Esophagus (tissue), 2 donors: Measurements from ENCODE around the gene TDRD12. TPM values are rescaled to one million over a fixed set of nuclear protein-coding genes. Genes with fewer than 3 reads are reported as not detected.
A peak's percentile ranks its signal among the peaks of the same experiment; 100 is the strongest.
"Not testable (repeated sequence)": the region's sequence is repeated elsewhere in the genome, so short reads cannot be mapped to it uniquely, and the experiment has no call there.

Source experiments
- H3K27ac ChIP-seq, 2 donors: one replicate each; pipeline ENCODE4 v1.5.1; 2013; ENCODE audit warnings: low read depth in 2 of 2, mild to moderate bottlenecking in 2 of 2, inconsistent platforms in 1 of 2, low read length in 1 of 2, moderate library complexity in 1 of 2
- H3K27me3 ChIP-seq, 2 donors: one replicate each; pipeline ENCODE4 v1.6.1; 2013; ENCODE audit warnings: low read length in 2 of 2, control low read depth in 1 of 2, mild to moderate bottlenecking in 1 of 2; ENCODE audit not compliant: insufficient read depth in 2 of 2, control insufficient read depth in 1 of 2
- H3K36me3 ChIP-seq, 2 donors: one replicate each; pipeline ENCODE4 v1.6.1; 2013; ENCODE audit warnings: low read length in 1 of 2; ENCODE audit not compliant: control insufficient read depth in 2 of 2, insufficient read depth in 2 of 2
- H3K4me1 ChIP-seq, 2 donors: one replicate each; pipeline ENCODE4 v1.6.1; 2013; ENCODE audit warnings: low read length in 1 of 2; ENCODE audit not compliant: control insufficient read depth in 2 of 2, insufficient read depth in 2 of 2
- H3K4me3 ChIP-seq, 2 donors: one replicate each; pipeline ENCODE4 v1.5.1; 2013; ENCODE audit warnings: low read length in 2 of 2, mild to moderate bottlenecking in 2 of 2, low read depth in 1 of 2, moderate library complexity in 1 of 2
- H3K9me3 ChIP-seq, 2 donors: one replicate each; pipeline ENCODE4 v1.6.1; 2013; ENCODE audit warnings: mild to moderate bottlenecking in 2 of 2, low read depth in 1 of 2, low read length in 1 of 2, moderate library complexity in 1 of 2; ENCODE audit not compliant: control insufficient read depth in 2 of 2, insufficient read depth in 1 of 2
- WGBS, 2 donors: extraction: QIAGEN DNeasy Blood & Tissue Kit; methylation state at CpG; one replicate each; pipeline ENCODE4 v1.1.7; 2013; 5-methylcytosine and 5-hydroxymethylcytosine counted together
- polyA plus RNA-seq, 2 donors: library from polyadenylated mRNA; stranded (reverse); fragments of 200-250 nt; gene quantifications; one replicate each; pipeline ENCODE4 v1.2.3, GENCODE V29; 2013
- donor health status: healthy with polysubstance abuse.
- donor health status: Bipolar disorder and iron deficiency.

Gene TDRD12
- polyA plus RNA-seq, 2 donors: 0.04 to 0.06 TPM

- 13 to 20% methylated on average over 7 of the region's 7 CpGs for WGBS, 2 donors
- no peaks in the 10 kb centered on the region for H3K9me3 ChIP-seq
These were observed 26.9 kb upstream of the TDRD12 start for GRCh38 chr19:32692727-32693061.

GRCh38 chr19:32693151-32694108, 26.1 kb upstream of the TDRD12 start:
- not testable (repeated sequence) for H3K9me3 ChIP-seq, H3K36me3 ChIP-seq, H3K27me3 ChIP-seq
- Histone ChIP-seq H3K4me1 (peaks cover 0 to 19% of the 10 kb centered on the region in 2 donors), H3K4me3 (peak overlapping the region; percentile 87 to 92), H3K27ac (peak overlapping the region in 1 of 2 donors; percentile 73)
- 82 to 84% methylated on average over 20 of the region's 20 CpGs for WGBS, 2 donors

More at GRCh38 chr19:32692727-32693061, 26.9 kb upstream of the TDRD12 start:
- no peaks in the 10 kb centered on the region for H3K27me3 ChIP-seq
- peaks cover 0 to 19% of the 10 kb centered on the region in 2 donors for H3K4me1 ChIP-seq
- no peaks in the 10 kb centered on the region for H3K36me3 ChIP-seq
- peak overlapping the region; percentile 87 to 92 for H3K4me3 ChIP-seq
- peak overlapping the region; percentile 90 to 96 for H3K27ac ChIP-seq

GRCh38 chr19:32694316-32694715, 25.3 kb upstream of the TDRD12 start:
- Histone ChIP-seq H3K4me3 (peak overlapping the region; percentile 18 to 87), H3K4me1 (peaks cover 0 to 19% of the 10 kb centered on the region in 2 donors), H3K27ac (peak overlapping the region; percentile 52 to 73)
- H3K36me3 ChIP-seq, H3K9me3 ChIP-seq, H3K27me3 ChIP-seq: not testable (repeated sequence)
- WGBS, 2 donors: 42 to 46% methylated on average over 2 of the region's 2 CpGs

GRCh38 chr19:32694851-32695250, 24.7 kb upstream of the TDRD12 start:
- 31 to 45% methylated on average over 2 of the region's 2 CpGs for WGBS, 2 donors
- H3K4me1 ChIP-seq: peaks cover 0 to 19% of the 10 kb centered on the region in 2 donors
- not testable (repeated sequence) for H3K36me3 ChIP-seq, H3K27ac ChIP-seq, H3K4me3 ChIP-seq, H3K9me3 ChIP-seq, H3K27me3 ChIP-seq

- peaks cover 0 to 19% of the 10 kb centered on the region in 2 donors for H3K4me1 ChIP-seq
- not testable (repeated sequence) for H3K36me3 ChIP-seq, H3K9me3 ChIP-seq, H3K27ac ChIP-seq, H3K27me3 ChIP-seq, H3K4me3 ChIP-seq
- WGBS, 2 donors: 64 to 74% methylated on average over 6 of the region's 6 CpGs
These were observed 24.1 kb upstream of the TDRD12 start for GRCh38 chr19:32695506-32695905.

GRCh38 chr19:32696771-32697170, 22.8 kb upstream of the TDRD12 start:
- 75 to 84% methylated on average over 3 of the region's 3 CpGs for WGBS, 2 donors
- H3K27ac ChIP-seq, H3K36me3 ChIP-seq: not testable (repeated sequence)

GRCh38 chr19:32700129-32700528, 19.4 kb upstream of the TDRD12 start:
- H3K4me1 ChIP-seq, H3K9me3 ChIP-seq, H3K36me3 ChIP-seq, H3K27me3 ChIP-seq, H3K4me3 ChIP-seq, H3K27ac ChIP-seq: not testable (repeated sequence)
- 93 to 97% methylated on average over 7 of the region's 7 CpGs for WGBS, 2 donors

More at GRCh38 chr19:32696771-32697170, 22.8 kb upstream of the TDRD12 start:
- peaks cover 0 to 15% of the 10 kb centered on the region in 2 donors for H3K4me1 ChIP-seq
- not testable (repeated sequence) for H3K4me3 ChIP-seq, H3K27me3 ChIP-seq, H3K9me3 ChIP-seq

- Histone ChIP-seq H3K27me3 (no peaks in the 10 kb centered on the region), H3K4me3 (no peak overlapping the region), H3K9me3 (peaks cover 0 to 6% of the 10 kb centered on the region in 2 donors), H3K4me1 (no peaks in the 10 kb centered on the region), H3K36me3 (no peaks in the 10 kb centered on the region), H3K27ac (peak overlapping the region; percentile 17 to 20)
- WGBS, 2 donors: 43 to 57% methylated on average over 5 of the region's 5 CpGs
These were observed 17.6 kb upstream of the TDRD12 start for GRCh38 chr19:32702010-32702409.

- WGBS, 2 donors: 96 to 100% methylated on average over 2 of the region's 2 CpGs
- not testable (repeated sequence) for H3K27ac ChIP-seq, H3K27me3 ChIP-seq
These were observed 15.6 kb upstream of the TDRD12 start for GRCh38 chr19:32704006-32704405.

GRCh38 chr19:32708457-32708856, 11.1 kb upstream of the TDRD12 start:
- H3K4me1 ChIP-seq: no peaks in the 10 kb centered on the region
- 71 to 79% methylated on average over 3 of the region's 3 CpGs for WGBS, 2 donors
- H3K27me3 ChIP-seq: no peaks in the 10 kb centered on the region
- H3K36me3 ChIP-seq: peaks cover 0 to 6% of the 10 kb centered on the region in 2 donors
- H3K27ac ChIP-seq: no peak overlapping the region
- H3K9me3 ChIP-seq: peaks cover 0 to 2% of the 10 kb centered on the region in 2 donors
- no peak overlapping the region for H3K4me3 ChIP-seq

More at GRCh38 chr19:32704006-32704405, 15.6 kb upstream of the TDRD12 start:
- H3K4me1 ChIP-seq, H3K4me3 ChIP-seq, H3K36me3 ChIP-seq, H3K9me3 ChIP-seq: not testable (repeated sequence)
